LHCN-M2 (cell line): Measurements from ENCODE around the gene KIF14. TPM values are rescaled to one million over a fixed set of nuclear protein-coding genes. Genes with fewer than 3 reads are reported as not detected.
A peak's percentile ranks its signal among the peaks of the same experiment; 100 is the strongest.
"Not testable (repeated sequence)": the region's sequence is repeated elsewhere in the genome, so short reads cannot be mapped to it uniquely, and the experiment has no call there.

Experiments
- DNase-seq: peaks from one replicate; pipeline ENCODE4 v3.0.0-alpha.2; 2012; ENCODE audit warnings: low read depth
- total RNA-seq: library from RNA; depleted of rRNA; stranded (reverse); fragments of >200 nt; gene quantifications from 2 replicates; pipeline ENCODE4 v1.2.3, GENCODE V29; 2014

Gene KIF14
- total RNA-seq, 1 experiment from 2014 or later = 29.7 TPM

GRCh38 chr1:200547386-200547785 is 73.2 kb downstream of the KIF14 start:
- DNase-seq = no peak

GRCh38 chr1:200546577-200546976 is 74.0 kb downstream of the KIF14 start:
- DNase-seq = no peak

GRCh38 chr1:200542162-200542561 is 78.4 kb downstream of the KIF14 start:
- no peak for DNase-seq

- no peak for DNase-seq
Observed at GRCh38 chr1:200540281-200540680, 80.3 kb downstream of the KIF14 start.

- DNase-seq = no peak
Observed at GRCh38 chr1:200538179-200538578, 82.4 kb downstream of the KIF14 start.

GRCh38 chr1:200535605-200536004 is 84.9 kb downstream of the KIF14 start:
- peak; percentile 43 for DNase-seq

GRCh38 chr1:200530623-200531261 is 89.8 kb downstream of the KIF14 start:
- DNase-seq = no peak

GRCh38 chr1:200528858-200529606 is 91.5 kb downstream of the KIF14 start:
- no peak for DNase-seq

GRCh38 chr1:200527670-200528069 is 92.9 kb downstream of the KIF14 start:
- no peak for DNase-seq

GRCh38 chr1:200526709-200527612 is 93.6 kb downstream of the KIF14 start:
- peak; percentile 11 for DNase-seq

GRCh38 chr1:200525090-200525987 is 95.2 kb downstream of the KIF14 start:
- no peak for DNase-seq

GRCh38 chr1:200524551-200524950 is 96.0 kb downstream of the KIF14 start:
- DNase-seq = not testable (repeated sequence)

- no peak for DNase-seq
Observed at GRCh38 chr1:200524092-200524491, 96.5 kb downstream of the KIF14 start.

- no peak for DNase-seq
Observed at GRCh38 chr1:200520735-200521134, 99.8 kb downstream of the KIF14 start.

GRCh38 chr1:200518524-200518923 is 102.0 kb downstream of the KIF14 start:
- DNase-seq = no peak

- peak; percentile 64 for DNase-seq
Observed at GRCh38 chr1:200512191-200512590, 108.4 kb downstream of the KIF14 start.

- peak; percentile 75 for DNase-seq
Observed at GRCh38 chr1:200510228-200510623, 110.3 kb downstream of the KIF14 start.

GRCh38 chr1:200506471-200506870 is 114.1 kb downstream of the KIF14 start:
- DNase-seq = no peak

GRCh38 chr1:200505257-200505656 is 115.3 kb downstream of the KIF14 start:
- no peak for DNase-seq
